Glomerular visceral epithelial cell (primary cell): ENCODE measurements around the gene KRT4.
"Not testable (repeated sequence)": the region's sequence is repeated elsewhere in the genome, so short reads cannot be mapped to it uniquely, and the experiment has no call there.

Experiments used
- DNase-seq: peaks from one replicate; pipeline ENCODE4 v3.0.0-alpha.2; 2016; ENCODE audit errors: extremely low spot score

KRT4 gene

GRCh38 chr12:52813885-52814709 lies at the start of gene KRT4:
TSS of gene KRT4 (minus strand) at chr12:52814116. CDS start at chr12:52814058, 58 bp downstream.
- no peak for DNase-seq

GRCh38 chr12:52862023-52862422 lies 48.1 kb upstream of the KRT4 start:
- DNase-seq, result no peak

GRCh38 chr12:52861511-52861910 lies 47.6 kb upstream of the KRT4 start:
- DNase-seq, result no peak

- DNase-seq, result peak; percentile 67
Measured at GRCh38 chr12:52860102-52860823, 46.3 kb upstream of the KRT4 start.

- DNase-seq, result no peak
Measured at GRCh38 chr12:52857500-52857899, 43.6 kb upstream of the KRT4 start.

GRCh38 chr12:52856787-52857186 lies 42.9 kb upstream of the KRT4 start:
- no peak for DNase-seq

- DNase-seq, result not testable (repeated sequence)
Measured at GRCh38 chr12:52856077-52856476, 42.2 kb upstream of the KRT4 start.

- DNase-seq, result no peak
Measured at GRCh38 chr12:52851787-52852186, 37.9 kb upstream of the KRT4 start.

GRCh38 chr12:52850681-52851080 lies 36.8 kb upstream of the KRT4 start:
- no peak for DNase-seq

- DNase-seq, result no peak
Measured at GRCh38 chr12:52849511-52849910, 35.6 kb upstream of the KRT4 start.

GRCh38 chr12:52848661-52849255 lies 34.8 kb upstream of the KRT4 start, which contains the start of gene KRT78:
TSS of gene KRT78 (minus strand) at chr12:52848994. CDS start at chr12:52848930, 64 bp downstream.
- no peak for DNase-seq

- peak; percentile 91 for DNase-seq
Measured at GRCh38 chr12:52847335-52848102, 33.6 kb upstream of the KRT4 start.

GRCh38 chr12:52846356-52846970 lies 32.5 kb upstream of the KRT4 start:
- no peak for DNase-seq

GRCh38 chr12:52845946-52846345 lies 32.0 kb upstream of the KRT4 start:
- no peak for DNase-seq

GRCh38 chr12:52844386-52844785 lies 30.5 kb upstream of the KRT4 start:
- DNase-seq, result no peak

- no peak for DNase-seq
Measured at GRCh38 chr12:52839436-52840105, 25.7 kb upstream of the KRT4 start.

GRCh38 chr12:52838609-52839435 lies 24.9 kb upstream of the KRT4 start:
- DNase-seq, result no peak

GRCh38 chr12:52837781-52838608 lies 24.1 kb upstream of the KRT4 start:
- no peak for DNase-seq

- peak; percentile 84 for DNase-seq
Measured at GRCh38 chr12:52837413-52837741, 23.5 kb upstream of the KRT4 start.
